WTC11 (cell line): ENCODE data around the gene PLIN5. TPM values are rescaled to one million over a fixed set of nuclear protein-coding genes. Genes with fewer than 3 reads are reported as not detected.

Experiments
- ATAC-seq: fragments of 200-7000 bp; cut with Tn5 transposase; 2 replicates; pipeline ENCODE4 v1.10.0; 2021; ENCODE audit warnings: mild to moderate bottlenecking, moderate library complexity
- CTCF ChIA-PET: fragments of 300-600 bp; sonication (Branson Sonifier 250); formaldehyde crosslinking; loops from one replicate; lab custom pipeline; 2021; ENCODE audit warnings: antibody characterized with exemption; lab: Charles Lee
- POLR2A ChIA-PET: fragments of 350-600 bp; sonication (Branson Sonifier 250); formaldehyde crosslinking; loops from one replicate; lab custom pipeline; 2021; ENCODE audit warnings: antibody characterized with exemption; lab: Charles Lee
- DNase-seq: peaks from one replicate; pipeline ENCODE4 v3.0.0; 2021; ENCODE audit warnings: low spot score
- H3K27ac Mint-ChIP-seq: 2 replicates; pipeline ENCODE4 v1.8.0; 2021; ENCODE audit warnings: mixed read lengths
- H3K27me3 Mint-ChIP-seq: 2 replicates; pipeline ENCODE4 v1.8.0; 2021; ENCODE audit warnings: low read depth, mild to moderate bottlenecking, moderate library complexity, mixed read lengths
- H3K36me3 Mint-ChIP-seq: 2 replicates; pipeline ENCODE4 v1.8.0; 2021; ENCODE audit warnings: mixed read lengths
- H3K4me1 Mint-ChIP-seq: 2 replicates; pipeline ENCODE4 v1.8.0; 2022; ENCODE audit warnings: mixed read lengths
- H3K4me3 Mint-ChIP-seq: 2 replicates; pipeline ENCODE4 v1.8.0; 2021; ENCODE audit warnings: mild to moderate bottlenecking, moderate library complexity, mixed read lengths
- H3K9me3 Mint-ChIP-seq: 2 replicates; pipeline ENCODE4 v1.8.0; 2021; ENCODE audit warnings: mixed read lengths
- ATF1 ChIP-seq: sonication (generic); formaldehyde crosslinking; IDR thresholded peaks from 2 replicates; pipeline ENCODE4 v1.8.1; 2023; ENCODE audit warnings: mild to moderate bottlenecking, moderate library complexity, missing genetic modification reagents
- CREM ChIP-seq: sonication (generic); formaldehyde crosslinking; IDR thresholded peaks from 2 replicates; pipeline ENCODE4 v1.8.1; 2022; ENCODE audit warnings: mild to moderate bottlenecking, missing genetic modification reagents, moderate library complexity
- GTF2I ChIP-seq: fragments of 250-450 bp; sonication (Bioruptor Pico); conservative IDR thresholded peaks from 2 replicates; pipeline ENCODE4 v1.4.0; 2021; ENCODE audit warnings: mild to moderate bottlenecking
- NFATC4 ChIP-seq: fragments of 250-450 bp; sonication (Bioruptor Pico); IDR thresholded peaks from 2 replicates; pipeline ENCODE4 v1.9.0; 2021; ENCODE audit warnings: mild to moderate bottlenecking
- NFYB ChIP-seq: sonication (generic); formaldehyde crosslinking; conservative IDR thresholded peaks from 2 replicates; pipeline ENCODE4 v1.8.0; 2022; ENCODE audit warnings: low read depth, missing genetic modification reagents
- RELA ChIP-seq: sonication (generic); formaldehyde crosslinking; IDR thresholded peaks from 2 replicates; pipeline ENCODE4 v1.8.1; 2022; ENCODE audit warnings: missing genetic modification reagents, mild to moderate bottlenecking, borderline replicate concordance
- SMAD4 ChIP-seq: sonication (generic); formaldehyde crosslinking; IDR thresholded peaks from 2 replicates; pipeline ENCODE4 v1.8.0; 2022; ENCODE audit warnings: mild to moderate bottlenecking, missing genetic modification reagents
- SP1 ChIP-seq: sonication (generic); formaldehyde crosslinking; conservative IDR thresholded peaks from 2 replicates; pipeline ENCODE4 v1.8.1; 2022; ENCODE audit warnings: missing genetic modification reagents
- ZBTB21 ChIP-seq: sonication (generic); formaldehyde crosslinking; IDR thresholded peaks from 2 replicates; pipeline ENCODE4 v1.8.1; 2023; ENCODE audit warnings: mild to moderate bottlenecking, missing genetic modification reagents, borderline replicate concordance
- ZNF416 ChIP-seq: fragments of 250-450 bp; sonication (Bioruptor Pico); IDR thresholded peaks from 2 replicates; pipeline ENCODE4 v1.9.0; 2021; ENCODE audit warnings: mild to moderate bottlenecking, inconsistent platforms
- total RNA-seq: library from RNA; stranded (reverse); gene quantifications from 3 replicates; pipeline ENCODE4 v1.2.3, GENCODE V29; 2021
- TF ChIP-seq, protein P1 (sequence below): sonication (generic); formaldehyde crosslinking; IDR thresholded peaks from 2 replicates; pipeline ENCODE4 v1.8.1; 2023; ENCODE audit warnings: mild to moderate bottlenecking, missing genetic modification reagents, moderate library complexity
- TF ChIP-seq, protein P2 (sequence below): sonication (generic); formaldehyde crosslinking; IDR thresholded peaks from 2 replicates; pipeline ENCODE4 v1.8.0; 2022; ENCODE audit warnings: missing genetic modification reagents
- TF ChIP-seq, protein P3 (sequence below): sonication (generic); formaldehyde crosslinking; conservative IDR thresholded peaks from 2 replicates; pipeline ENCODE4 v1.8.1; 2023; ENCODE audit warnings: mild to moderate bottlenecking, low read depth, missing genetic modification reagents, moderate library complexity
- TF ChIP-seq, protein P4 (sequence below): sonication (generic); formaldehyde crosslinking; IDR thresholded peaks from 2 replicates; pipeline ENCODE4 v1.8.1; 2022; ENCODE audit warnings: mild to moderate bottlenecking, moderate library complexity, missing genetic modification reagents
- TF ChIP-seq, protein P5 (sequence below): sonication (generic); formaldehyde crosslinking; IDR thresholded peaks from 2 replicates; pipeline ENCODE4 v1.8.0; 2022; ENCODE audit warnings: mild to moderate bottlenecking, missing genetic modification reagents
- TF ChIP-seq, protein P6 (sequence below): fragments of 250-450 bp; sonication (Bioruptor Pico); IDR thresholded peaks from 2 replicates; pipeline ENCODE4 v1.8.0; 2021; ENCODE audit warnings: mild to moderate bottlenecking
- TF ChIP-seq, protein P7 (sequence below): fragments of 250-450 bp; sonication (Bioruptor Pico); IDR thresholded peaks from 2 replicates; pipeline ENCODE4 v1.9.0; 2021; ENCODE audit warnings: mild to moderate bottlenecking

PLIN5 gene
- total RNA-seq, 1 experiment from 2014 or later: 3.9 TPM

DNA sequence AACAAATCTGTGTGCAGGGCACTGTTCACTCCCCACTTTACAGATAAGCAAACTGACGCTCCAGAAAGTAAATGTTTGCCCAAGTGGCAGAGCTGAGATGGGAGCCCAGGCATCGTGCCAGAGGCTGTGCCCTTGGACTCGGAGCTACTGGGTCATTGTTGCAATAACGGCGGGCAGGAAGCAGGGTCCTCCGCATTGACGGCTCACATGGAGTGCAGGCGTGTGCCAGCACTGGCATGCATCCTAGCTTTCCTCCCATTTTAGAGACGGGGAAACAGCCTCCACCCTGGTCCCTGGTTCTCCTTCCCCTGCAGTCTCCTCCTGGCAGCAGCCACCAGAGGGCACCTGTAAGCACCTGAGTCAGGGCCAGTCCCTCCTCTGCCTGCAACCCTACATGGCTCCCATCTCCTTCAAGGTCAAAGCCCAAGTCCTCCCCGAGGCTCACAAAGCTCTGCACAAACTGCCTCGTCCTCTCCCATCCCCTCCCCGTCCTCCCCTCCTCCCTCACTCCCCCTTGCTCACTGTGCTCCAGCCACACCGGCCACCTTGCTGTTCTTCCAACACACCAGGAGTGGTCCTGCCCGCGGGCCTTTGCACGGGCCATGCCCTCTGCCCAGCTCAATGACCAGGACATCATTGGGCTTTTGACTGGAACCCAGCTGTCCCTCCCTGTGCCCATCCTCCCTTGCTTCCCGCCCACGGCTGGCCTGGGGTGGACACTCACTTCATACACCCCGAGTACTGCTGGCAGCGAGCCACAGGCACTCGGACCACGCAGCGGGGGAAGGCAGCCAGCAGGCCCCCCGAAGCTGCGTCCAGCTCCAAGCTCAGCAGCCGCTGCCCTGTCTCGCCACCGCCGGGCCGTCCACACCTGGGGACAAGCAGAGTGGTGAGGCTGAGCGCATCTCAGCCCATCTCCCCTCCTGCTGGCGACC, 12.5 kb upstream of the PLIN5 start:
- no peak overlapping the region for H3K4me3 Mint-ChIP-seq
- no peaks in the 10 kb centered on the region for H3K9me3 Mint-ChIP-seq
- H3K36me3 Mint-ChIP-seq: peaks cover 20% of the 10 kb centered on the region
- no peak overlapping the region for H3K27ac Mint-ChIP-seq
- ChIA-PET CTCF (interaction anchor here (0.6 to 2.7 kb wide), 15 partner anchors 10 to 1257 kb away, joined by 3 to 17 read pairs (median 4); partner anchors contain the start of genes HDGFL2 and PLIN5), POLR2A (interaction anchor here (0.6 kb wide), 1 partner anchor 250 kb away, joined by 4 read pairs; no protein-coding TSS in a partner anchor)
- ATAC-seq: no peak
- no peaks in the 10 kb centered on the region for H3K27me3 Mint-ChIP-seq
- peak; percentile 40 for DNase-seq
- H3K4me1 Mint-ChIP-seq: no peaks in the 10 kb centered on the region
- TF ChIP-seq GTF2I (CRISPR knock-in tag): peak; percentile 86
- TF ChIP-seq, protein P1, sequence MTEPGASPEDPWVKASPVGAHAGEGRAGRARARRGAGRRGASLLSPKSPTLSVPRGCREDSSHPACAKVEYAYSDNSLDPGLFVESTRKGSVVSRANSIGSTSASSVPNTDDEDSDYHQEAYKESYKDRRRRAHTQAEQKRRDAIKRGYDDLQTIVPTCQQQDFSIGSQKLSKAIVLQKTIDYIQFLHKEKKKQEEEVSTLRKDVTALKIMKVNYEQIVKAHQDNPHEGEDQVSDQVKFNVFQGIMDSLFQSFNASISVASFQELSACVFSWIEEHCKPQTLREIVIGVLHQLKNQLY (CRISPR knock-in tag): no peak
- TF ChIP-seq, protein P2, sequence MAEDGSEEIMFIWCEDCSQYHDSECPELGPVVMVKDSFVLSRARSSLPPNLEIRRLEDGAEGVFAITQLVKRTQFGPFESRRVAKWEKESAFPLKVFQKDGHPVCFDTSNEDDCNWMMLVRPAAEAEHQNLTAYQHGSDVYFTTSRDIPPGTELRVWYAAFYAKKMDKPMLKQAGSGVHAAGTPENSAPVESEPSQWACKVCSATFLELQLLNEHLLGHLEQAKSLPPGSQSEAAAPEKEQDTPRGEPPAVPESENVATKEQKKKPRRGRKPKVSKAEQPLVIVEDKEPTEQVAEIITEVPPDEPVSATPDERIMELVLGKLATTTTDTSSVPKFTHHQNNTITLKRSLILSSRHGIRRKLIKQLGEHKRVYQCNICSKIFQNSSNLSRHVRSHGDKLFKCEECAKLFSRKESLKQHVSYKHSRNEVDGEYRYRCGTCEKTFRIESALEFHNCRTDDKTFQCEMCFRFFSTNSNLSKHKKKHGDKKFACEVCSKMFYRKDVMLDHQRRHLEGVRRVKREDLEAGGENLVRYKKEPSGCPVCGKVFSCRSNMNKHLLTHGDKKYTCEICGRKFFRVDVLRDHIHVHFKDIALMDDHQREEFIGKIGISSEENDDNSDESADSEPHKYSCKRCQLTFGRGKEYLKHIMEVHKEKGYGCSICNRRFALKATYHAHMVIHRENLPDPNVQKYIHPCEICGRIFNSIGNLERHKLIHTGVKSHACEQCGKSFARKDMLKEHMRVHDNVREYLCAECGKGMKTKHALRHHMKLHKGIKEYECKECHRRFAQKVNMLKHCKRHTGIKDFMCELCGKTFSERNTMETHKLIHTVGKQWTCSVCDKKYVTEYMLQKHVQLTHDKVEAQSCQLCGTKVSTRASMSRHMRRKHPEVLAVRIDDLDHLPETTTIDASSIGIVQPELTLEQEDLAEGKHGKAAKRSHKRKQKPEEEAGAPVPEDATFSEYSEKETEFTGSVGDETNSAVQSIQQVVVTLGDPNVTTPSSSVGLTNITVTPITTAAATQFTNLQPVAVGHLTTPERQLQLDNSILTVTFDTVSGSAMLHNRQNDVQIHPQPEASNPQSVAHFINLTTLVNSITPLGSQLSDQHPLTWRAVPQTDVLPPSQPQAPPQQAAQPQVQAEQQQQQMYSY (CRISPR knock-in tag): no peak

DNA sequence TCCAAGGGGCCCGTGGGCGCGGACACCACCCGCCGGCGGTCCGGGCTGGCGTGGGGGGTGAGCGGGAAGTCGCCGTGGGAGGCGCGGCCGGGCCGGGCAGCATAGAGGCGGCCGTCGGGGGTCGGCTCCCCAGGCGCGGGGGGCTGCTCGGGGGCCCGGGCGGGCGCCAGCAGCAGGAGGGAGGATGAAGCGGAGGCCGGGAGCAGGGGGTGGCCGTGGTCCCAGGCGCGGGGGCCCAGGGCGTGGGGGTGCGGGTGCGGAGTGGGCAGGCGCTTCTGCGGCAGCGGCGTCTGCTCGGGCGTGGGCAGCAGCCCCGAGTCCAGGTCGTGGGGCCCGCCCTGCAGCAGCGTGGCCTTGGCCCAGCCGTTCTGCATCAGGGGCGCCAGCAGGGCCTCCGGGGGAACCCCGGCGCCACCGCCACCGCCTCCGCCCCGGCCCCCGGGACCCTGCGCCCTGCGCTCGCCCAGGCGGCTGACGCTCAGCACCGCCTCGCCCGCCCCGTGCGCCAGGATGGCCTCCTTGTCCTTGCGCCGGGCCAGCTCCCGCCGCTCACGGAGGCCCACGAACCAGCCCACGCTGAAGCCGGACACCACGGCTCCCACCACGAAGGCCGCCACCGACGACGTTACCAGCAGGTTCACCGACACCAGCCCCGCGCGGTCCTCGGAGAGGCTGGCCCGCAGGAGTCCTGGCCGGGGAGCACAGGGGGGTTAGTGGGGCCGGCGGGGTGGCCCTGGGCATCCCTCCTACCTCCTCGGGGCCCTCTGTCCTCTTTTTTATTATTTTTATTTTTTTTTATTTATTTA, 9.0 kb upstream of the PLIN5 start:
- DNase-seq (no peak), ATAC-seq (no peak)
- TF ChIP-seq SMAD4 (CRISPR knock-in tag): no peak
- TF ChIP-seq, protein P3, sequence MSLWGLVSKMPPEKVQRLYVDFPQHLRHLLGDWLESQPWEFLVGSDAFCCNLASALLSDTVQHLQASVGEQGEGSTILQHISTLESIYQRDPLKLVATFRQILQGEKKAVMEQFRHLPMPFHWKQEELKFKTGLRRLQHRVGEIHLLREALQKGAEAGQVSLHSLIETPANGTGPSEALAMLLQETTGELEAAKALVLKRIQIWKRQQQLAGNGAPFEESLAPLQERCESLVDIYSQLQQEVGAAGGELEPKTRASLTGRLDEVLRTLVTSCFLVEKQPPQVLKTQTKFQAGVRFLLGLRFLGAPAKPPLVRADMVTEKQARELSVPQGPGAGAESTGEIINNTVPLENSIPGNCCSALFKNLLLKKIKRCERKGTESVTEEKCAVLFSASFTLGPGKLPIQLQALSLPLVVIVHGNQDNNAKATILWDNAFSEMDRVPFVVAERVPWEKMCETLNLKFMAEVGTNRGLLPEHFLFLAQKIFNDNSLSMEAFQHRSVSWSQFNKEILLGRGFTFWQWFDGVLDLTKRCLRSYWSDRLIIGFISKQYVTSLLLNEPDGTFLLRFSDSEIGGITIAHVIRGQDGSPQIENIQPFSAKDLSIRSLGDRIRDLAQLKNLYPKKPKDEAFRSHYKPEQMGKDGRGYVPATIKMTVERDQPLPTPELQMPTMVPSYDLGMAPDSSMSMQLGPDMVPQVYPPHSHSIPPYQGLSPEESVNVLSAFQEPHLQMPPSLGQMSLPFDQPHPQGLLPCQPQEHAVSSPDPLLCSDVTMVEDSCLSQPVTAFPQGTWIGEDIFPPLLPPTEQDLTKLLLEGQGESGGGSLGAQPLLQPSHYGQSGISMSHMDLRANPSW (CRISPR knock-in tag): no peak
- TF ChIP-seq NFYB: no peak
- no peak for TF ChIP-seq SP1
- TF ChIP-seq, protein P4, sequence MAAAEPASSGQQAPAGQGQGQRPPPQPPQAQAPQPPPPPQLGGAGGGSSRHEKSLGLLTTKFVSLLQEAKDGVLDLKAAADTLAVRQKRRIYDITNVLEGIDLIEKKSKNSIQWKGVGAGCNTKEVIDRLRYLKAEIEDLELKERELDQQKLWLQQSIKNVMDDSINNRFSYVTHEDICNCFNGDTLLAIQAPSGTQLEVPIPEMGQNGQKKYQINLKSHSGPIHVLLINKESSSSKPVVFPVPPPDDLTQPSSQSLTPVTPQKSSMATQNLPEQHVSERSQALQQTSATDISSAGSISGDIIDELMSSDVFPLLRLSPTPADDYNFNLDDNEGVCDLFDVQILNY (CRISPR knock-in tag): no peak
- no peak for TF ChIP-seq ATF1
- no peak for TF ChIP-seq RELA (CRISPR knock-in tag)
- TF ChIP-seq CREM (CRISPR knock-in tag): no peak
- no peak for TF ChIP-seq NFATC4 (CRISPR knock-in tag)
- TF ChIP-seq, protein P5, sequence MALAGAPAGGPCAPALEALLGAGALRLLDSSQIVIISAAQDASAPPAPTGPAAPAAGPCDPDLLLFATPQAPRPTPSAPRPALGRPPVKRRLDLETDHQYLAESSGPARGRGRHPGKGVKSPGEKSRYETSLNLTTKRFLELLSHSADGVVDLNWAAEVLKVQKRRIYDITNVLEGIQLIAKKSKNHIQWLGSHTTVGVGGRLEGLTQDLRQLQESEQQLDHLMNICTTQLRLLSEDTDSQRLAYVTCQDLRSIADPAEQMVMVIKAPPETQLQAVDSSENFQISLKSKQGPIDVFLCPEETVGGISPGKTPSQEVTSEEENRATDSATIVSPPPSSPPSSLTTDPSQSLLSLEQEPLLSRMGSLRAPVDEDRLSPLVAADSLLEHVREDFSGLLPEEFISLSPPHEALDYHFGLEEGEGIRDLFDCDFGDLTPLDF (CRISPR knock-in tag): no peak
- TF ChIP-seq ZNF416 (CRISPR knock-in tag): no peak
- TF ChIP-seq ZBTB21 (CRISPR knock-in tag): no peak
- TF ChIP-seq, protein P6, sequence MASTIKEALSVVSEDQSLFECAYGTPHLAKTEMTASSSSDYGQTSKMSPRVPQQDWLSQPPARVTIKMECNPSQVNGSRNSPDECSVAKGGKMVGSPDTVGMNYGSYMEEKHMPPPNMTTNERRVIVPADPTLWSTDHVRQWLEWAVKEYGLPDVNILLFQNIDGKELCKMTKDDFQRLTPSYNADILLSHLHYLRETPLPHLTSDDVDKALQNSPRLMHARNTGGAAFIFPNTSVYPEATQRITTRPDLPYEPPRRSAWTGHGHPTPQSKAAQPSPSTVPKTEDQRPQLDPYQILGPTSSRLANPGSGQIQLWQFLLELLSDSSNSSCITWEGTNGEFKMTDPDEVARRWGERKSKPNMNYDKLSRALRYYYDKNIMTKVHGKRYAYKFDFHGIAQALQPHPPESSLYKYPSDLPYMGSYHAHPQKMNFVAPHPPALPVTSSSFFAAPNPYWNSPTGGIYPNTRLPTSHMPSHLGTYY (CRISPR knock-in tag): no peak
- TF ChIP-seq, protein P7, sequence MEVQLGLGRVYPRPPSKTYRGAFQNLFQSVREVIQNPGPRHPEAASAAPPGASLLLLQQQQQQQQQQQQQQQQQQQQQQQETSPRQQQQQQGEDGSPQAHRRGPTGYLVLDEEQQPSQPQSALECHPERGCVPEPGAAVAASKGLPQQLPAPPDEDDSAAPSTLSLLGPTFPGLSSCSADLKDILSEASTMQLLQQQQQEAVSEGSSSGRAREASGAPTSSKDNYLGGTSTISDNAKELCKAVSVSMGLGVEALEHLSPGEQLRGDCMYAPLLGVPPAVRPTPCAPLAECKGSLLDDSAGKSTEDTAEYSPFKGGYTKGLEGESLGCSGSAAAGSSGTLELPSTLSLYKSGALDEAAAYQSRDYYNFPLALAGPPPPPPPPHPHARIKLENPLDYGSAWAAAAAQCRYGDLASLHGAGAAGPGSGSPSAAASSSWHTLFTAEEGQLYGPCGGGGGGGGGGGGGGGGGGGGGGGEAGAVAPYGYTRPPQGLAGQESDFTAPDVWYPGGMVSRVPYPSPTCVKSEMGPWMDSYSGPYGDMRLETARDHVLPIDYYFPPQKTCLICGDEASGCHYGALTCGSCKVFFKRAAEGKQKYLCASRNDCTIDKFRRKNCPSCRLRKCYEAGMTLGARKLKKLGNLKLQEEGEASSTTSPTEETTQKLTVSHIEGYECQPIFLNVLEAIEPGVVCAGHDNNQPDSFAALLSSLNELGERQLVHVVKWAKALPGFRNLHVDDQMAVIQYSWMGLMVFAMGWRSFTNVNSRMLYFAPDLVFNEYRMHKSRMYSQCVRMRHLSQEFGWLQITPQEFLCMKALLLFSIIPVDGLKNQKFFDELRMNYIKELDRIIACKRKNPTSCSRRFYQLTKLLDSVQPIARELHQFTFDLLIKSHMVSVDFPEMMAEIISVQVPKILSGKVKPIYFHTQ: no peak
- H3K4me1 Mint-ChIP-seq: peaks cover 4% of the 10 kb centered on the region; the same call in 1 of the 2 replicates
- H3K9me3 Mint-ChIP-seq: peaks cover 4% of the 10 kb centered on the region
- no peak overlapping the region for H3K4me3 Mint-ChIP-seq
- peaks cover 9% of the 10 kb centered on the region for H3K27me3 Mint-ChIP-seq
- CTCF ChIA-PET: no interaction called here
- no peak overlapping the region for H3K27ac Mint-ChIP-seq
- peaks cover 7% of the 10 kb centered on the region for H3K36me3 Mint-ChIP-seq
- POLR2A ChIA-PET: no interaction called here
